ENCODE measurements around the gene UBE2O.

Gene UBE2O

DNA sequence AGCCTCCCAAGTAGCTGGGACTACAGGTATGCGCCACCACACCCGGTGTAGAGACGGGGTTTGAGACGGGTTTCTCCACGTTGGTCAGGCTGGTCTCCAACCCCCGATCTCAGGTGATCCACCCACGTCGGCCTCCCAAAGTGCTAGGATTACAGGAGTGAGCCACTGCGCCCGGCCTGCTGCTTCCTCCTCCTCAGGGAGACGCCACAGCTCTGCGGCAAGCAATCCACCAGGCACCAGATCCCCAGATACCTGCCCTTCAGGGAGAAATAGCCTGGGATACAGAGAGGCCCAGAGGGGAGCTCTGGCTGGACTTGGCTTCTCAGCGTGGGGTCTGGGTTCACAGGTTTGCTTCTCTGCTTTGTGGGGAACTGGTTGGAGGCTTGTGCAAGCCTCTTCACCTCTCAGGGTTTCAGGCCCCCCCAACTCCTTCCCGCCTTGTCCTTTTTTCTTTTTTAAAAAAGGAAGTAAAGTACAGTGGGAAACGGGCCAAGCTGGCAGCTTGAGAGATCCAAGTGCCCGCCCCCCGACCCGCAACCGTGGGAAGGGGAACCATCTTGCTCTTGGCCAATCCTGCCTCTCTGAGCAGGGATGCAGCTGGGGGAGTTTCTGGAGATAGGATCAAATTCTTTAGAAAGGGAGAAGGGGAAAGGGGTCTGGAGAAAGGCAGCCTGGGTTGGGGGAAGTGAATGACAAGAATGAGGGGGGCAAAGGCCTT, 71.2 kb downstream of the UBE2O start:
- TF ChIP-seq, protein P1, sequence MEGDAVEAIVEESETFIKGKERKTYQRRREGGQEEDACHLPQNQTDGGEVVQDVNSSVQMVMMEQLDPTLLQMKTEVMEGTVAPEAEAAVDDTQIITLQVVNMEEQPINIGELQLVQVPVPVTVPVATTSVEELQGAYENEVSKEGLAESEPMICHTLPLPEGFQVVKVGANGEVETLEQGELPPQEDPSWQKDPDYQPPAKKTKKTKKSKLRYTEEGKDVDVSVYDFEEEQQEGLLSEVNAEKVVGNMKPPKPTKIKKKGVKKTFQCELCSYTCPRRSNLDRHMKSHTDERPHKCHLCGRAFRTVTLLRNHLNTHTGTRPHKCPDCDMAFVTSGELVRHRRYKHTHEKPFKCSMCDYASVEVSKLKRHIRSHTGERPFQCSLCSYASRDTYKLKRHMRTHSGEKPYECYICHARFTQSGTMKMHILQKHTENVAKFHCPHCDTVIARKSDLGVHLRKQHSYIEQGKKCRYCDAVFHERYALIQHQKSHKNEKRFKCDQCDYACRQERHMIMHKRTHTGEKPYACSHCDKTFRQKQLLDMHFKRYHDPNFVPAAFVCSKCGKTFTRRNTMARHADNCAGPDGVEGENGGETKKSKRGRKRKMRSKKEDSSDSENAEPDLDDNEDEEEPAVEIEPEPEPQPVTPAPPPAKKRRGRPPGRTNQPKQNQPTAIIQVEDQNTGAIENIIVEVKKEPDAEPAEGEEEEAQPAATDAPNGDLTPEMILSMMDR (IDR thresholded peaks at IDR 0.05; ENCODE audit: insufficient read depth, low read depth, low read length, missing control alignments): no peak
- DNase-seq (ENCODE audit: low read depth): no peak
- H3K4me3 ChIP-seq (ENCODE audit: low read depth, low read length): no peak overlapping the region

DNA sequence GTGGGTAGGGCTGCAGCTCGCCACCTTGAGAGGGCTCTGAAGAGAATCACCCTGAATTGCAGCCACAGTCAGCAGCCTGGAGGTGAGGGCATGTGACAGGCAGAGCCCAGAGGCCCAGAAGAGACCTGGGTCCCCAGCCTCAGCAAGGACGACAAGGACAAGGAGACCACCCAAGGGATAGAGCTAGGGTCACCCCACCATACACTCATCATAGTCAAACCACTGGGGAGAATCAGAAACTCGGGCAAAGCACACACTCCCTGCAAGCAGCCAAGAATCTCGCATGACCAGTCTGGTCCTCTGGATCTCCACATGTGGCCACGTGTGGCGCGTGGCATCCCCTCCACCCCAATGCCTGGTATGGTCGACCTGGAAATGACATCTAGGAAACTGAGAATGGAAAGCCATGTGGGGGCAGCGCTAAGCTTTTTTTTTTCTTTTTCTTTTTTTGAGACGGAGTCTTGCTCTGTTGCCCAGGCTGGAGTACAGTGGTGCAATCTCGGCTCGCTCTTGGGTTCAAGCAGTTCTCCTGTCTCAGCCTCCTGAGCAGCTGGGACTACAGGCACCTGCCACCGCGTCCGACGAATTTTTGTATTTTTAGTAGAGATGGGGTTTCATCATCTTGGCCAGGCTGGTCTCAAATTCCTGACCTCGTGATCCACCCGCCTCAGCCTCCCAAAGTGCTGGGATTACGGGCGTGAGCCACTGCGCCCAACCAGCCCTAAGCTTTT, 73.1 kb downstream of the UBE2O start:
- no peak overlapping the region for H3K4me3 ChIP-seq (ENCODE audit: low read depth, low read length)
- no peak for DNase-seq (ENCODE audit: low read depth)
- TF ChIP-seq, protein P1 (IDR thresholded peaks at IDR 0.05; ENCODE audit: insufficient read depth, low read depth, low read length, missing control alignments): no peak

DNA sequence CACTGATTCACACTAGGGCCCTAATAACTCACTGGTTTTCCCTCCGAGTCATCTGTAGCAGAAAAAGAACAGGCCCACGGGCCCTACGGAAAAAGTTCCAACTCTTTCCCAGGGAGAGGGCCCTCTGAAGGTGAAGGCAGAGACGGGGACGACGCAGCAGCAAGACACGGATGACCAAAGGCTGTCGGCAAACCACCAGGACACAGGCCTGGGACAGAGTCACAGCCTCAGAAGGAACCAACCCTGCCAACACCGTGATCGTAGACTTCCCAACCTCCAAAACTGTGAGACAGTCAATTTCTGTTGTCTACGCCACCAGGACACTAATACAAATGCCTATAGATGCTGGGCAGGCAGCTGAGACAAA, 73.7 kb downstream of the UBE2O start:
- TF ChIP-seq, protein P1 (IDR thresholded peaks at IDR 0.05; ENCODE audit: insufficient read depth, low read depth, low read length, missing control alignments): no peak
- H3K4me3 ChIP-seq (ENCODE audit: low read depth, low read length): no peak overlapping the region
- DNase-seq (ENCODE audit: low read depth): no peak

DNA sequence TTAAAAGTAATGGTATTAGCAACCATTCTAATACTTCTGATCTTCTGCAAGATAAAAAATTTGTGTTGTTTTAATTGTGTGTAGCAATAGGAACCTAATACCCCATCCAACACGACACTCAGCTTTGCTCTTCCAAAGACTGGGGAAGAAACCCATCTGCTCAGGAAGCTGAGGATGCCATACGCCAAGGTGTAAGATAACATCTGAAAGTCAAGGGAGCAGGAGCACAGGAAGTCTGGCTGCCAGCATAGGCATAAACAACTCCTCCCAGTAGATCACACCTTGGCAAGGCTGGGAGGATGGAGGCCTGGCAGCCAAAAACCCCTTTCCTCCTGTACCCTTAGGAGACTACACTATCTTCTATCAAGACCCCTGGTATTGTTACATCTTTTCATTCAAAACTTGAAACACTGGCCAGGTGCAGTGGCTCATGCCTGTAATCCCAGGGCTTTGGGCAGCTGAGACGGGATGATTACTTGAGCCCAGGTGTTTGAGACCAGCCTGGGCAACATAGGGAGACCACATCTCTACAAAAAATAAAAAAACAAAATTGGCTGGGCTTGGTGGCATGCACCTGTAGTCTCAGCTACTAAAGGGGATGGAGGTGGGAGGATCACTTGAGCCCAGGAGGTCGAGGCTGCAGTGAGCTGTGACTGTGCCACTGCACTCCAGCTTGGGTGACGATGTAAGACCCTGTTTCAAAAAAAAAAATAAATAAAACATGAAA, 74.2 kb downstream of the UBE2O start:
- TF ChIP-seq, protein P1 (IDR thresholded peaks at IDR 0.05; ENCODE audit: insufficient read depth, low read depth, low read length, missing control alignments): no peak
- no peak for DNase-seq (ENCODE audit: low read depth)
- H3K4me3 ChIP-seq (ENCODE audit: low read depth, low read length): no peak overlapping the region

DNA sequence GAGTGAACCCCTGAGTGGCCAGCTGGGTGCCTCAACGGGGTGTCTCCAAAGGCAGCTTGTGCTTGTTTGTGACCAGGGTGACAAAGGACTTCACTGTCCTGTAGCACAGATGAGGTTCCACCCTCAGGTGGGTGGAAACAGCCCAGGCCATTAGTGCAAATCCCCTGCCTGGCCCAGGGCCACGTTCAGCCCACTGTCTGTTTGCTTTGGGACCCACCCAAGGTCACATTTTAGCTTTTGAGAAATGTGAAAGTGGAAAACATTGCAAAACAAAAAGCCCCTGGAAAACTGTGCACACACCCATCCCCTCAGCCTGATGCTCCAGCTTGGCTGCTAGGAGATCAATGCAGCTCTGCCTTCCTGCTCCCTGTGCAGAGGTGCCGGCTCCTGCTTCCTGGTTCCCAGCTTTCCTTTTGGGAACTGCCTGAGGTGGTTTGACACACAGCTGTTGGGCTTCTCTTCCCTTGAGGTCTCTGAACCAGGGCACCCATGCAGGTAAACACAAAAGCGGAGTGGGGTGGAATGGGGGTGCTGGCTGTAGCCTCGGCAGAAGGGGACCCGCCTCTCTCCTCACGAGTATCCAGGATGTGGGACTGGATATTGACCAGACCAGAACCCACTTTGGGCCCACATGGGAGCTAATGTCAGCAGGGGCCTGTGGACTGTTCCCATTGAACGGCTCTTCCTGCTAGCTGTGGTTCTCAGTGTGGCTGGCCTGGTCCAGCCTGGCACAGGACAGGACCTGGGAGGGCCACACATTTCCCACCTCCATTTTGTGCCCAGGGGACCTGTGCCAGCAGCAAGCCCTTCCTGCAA, 76.4 kb downstream of the UBE2O start:
- no peak overlapping the region for H3K4me3 ChIP-seq (ENCODE audit: low read depth, low read length)
- TF ChIP-seq, protein P1 (IDR thresholded peaks at IDR 0.05; ENCODE audit: insufficient read depth, low read depth, low read length, missing control alignments): no peak
- DNase-seq (ENCODE audit: low read depth): no peak

Data from GM12865 (cell line).